ENCODE measurements around the gene FBRSL1.

The FBRSL1 gene

GRCh38 chr12:132545164-132545953 lies 55.4 kb downstream of the FBRSL1 start:
- DNase-seq, result no peak

DNA sequence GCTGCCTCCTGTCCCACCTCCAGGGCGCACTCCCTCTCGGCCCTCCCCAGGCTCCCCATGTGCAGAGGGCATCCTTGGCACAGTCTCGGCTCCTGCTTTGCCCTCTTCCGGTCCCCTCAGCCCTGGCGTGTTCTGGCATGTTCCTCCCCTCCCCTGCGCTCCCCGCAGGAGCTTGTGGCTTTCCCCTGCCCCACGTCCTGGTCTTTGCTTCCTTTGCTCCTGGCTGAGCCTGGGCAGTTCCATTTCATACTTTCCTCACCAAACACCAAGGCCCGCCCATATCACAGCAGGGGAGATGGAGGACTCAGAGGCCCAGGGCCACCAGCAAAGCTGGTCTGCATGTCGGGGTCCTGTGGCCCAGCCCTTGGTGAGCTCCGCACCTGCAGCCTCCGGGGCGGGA lies 56.0 kb downstream of the FBRSL1 start:
- DNase-seq, result no peak

DNA sequence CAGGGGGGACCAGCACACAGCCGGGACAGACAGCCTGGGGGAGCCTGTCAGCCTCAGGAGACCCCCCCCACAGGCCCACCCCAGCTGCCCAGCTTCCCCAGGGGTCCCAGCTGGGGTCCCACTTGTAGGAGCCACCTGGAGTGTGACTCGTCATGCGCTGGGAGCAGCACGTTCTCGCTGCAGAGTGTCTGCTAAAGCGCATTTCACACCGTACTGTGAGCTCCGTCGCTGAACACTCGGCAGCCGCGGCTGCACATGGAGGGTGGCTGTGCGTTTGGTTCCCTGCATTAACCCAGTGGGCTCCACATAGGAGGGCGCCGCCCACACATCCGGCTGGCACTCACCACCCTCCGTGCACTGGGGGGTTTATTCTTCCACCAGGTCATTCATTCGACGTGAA lies 56.7 kb downstream of the FBRSL1 start:
- DNase-seq, result no peak

DNA sequence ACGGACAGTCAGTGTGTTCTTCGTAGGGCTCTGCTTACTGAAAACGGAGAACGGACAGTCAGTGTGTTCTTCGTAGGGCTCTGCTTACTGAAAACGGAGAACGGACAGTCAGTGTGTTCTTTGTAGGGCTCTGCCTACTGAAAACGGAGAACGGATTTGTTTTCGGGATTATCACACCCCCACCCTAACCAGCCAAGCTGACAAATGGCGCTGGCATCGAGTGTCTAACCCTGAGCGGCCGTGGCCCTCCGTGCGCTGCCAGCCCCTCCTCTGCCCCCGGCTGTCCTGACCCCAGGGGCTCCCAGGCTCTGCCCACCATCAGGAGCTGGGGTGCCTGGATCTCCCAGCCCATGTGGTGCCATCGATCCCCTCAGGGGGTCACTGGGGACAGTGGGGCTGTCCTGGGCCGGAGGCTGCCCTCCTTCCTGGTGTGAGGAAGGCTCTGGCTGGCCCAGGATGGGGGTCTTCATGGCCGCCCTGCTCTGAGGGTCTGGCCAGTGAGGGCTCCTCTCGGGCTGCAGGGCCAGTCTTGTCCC lies 57.3 kb downstream of the FBRSL1 start:
- no peak for DNase-seq

DNA sequence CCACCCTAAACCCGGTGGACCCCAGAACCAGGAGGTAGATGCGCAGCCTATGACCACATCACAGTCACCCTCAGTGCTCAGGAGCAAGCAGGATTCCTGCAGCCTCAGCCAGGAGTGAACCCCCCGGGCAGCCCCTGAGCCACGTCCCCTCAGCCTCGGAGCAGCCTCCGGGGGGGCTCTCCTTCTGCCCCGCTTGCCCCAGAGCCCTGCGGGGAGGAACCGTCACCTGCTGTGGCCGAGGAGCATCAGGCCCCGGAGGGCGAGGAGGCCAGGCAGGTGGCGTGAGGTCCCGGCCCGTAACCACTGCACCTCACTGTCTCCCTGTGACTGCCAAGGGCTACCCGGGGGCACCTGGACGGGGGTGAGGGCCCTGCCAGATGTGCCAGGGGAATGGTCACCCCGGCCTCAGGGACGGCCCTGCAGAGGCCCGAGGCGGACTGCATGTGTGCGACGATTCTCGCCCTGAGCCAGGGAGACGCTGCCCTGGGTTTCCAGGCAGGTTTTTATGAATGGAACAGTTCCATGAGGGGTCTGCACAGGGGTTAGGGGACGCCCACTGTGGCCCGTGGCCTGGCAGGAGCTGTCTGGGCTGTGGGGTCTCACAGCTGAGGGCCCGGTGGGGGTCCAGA lies 58.6 kb downstream of the FBRSL1 start:
- no peak for DNase-seq

DNA sequence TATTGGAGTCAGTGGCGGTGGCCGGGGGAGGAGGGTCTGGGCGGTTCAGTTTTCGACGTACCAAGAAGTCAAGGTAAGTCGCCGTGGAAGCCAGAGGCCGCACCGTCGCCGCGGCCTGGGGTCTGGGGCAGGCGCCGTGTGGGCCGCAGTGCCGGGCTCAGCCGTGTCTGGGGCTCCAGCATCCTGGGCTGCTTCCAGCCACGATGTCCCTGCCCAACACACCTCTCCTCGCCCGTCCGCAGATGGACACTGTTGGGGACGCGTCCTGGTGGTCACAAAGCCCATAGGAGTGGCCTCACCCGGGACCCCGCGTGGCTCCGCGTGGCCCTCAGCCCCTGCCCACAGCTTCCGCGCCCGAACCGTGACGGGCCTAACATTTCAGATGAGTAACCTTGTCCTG lies 59.1 kb downstream of the FBRSL1 start:
- DNase-seq, result no peak

GRCh38 chr12:132550014-132550802 lies 60.3 kb downstream of the FBRSL1 start:
- DNase-seq, result no peak

DNA sequence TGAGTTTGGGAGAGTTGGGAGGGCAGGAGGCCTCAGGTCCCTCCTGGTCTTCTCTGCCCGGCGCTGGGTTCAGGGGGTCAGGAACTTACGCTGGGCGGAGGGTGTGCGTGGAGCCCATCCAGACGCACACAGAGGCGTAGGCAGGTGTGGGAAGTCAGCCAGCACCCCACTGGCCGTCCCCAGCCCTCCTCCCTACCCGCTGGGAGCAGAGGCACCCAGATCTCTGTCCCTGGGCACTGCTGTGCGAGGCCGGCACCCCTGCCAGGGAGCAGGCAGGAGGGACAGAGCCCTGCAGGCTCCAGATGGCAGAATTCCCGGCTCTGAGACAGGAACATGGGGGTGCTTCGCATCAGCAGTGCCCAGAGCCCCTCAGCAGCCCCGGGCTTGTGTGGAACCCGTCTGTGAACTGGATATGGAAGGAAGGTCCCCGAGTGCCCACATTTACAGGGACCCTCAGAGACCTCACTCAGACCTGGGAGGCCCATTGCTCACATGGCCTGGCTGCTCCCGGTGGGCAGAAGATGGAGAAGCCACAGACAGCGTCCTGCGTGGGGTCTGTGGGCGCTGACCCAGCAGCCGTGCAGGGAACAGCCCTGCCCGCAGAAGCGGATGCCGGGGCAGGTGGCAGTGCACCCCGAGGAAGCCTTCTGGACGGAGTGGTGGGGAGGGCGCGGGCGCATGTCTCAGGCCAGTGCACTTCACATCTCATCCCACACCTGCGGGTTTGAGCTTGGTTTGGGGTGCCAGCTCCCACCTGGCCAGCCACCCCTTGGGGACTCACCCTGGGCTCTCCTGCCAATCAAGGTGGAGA lies 61.1 kb downstream of the FBRSL1 start:
- DNase-seq, result no peak

DNA sequence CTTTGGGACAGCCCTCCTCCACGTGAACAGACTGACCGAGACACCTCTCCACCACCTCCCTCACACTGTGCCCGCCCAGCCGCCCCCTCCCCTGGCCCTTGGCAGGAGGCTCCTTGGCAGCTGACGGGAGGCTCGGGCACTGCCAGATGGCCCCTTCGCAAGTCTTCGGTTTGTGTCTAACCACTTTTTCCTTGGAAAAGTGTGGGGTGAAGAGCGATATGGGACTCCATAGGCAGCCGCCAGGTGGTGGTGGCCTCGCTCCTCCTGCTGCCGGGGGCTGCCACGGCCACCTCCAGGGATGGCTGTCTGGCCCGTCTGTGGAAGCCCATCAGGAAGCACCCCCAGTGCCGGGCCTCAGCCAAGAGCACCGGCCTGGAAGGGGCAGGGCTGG lies 61.7 kb downstream of the FBRSL1 start:
- no peak for DNase-seq

- DNase-seq, result peak; percentile 39
Observed at GRCh38 chr12:132554845-132555630, 65.1 kb downstream of the FBRSL1 start.

DNA sequence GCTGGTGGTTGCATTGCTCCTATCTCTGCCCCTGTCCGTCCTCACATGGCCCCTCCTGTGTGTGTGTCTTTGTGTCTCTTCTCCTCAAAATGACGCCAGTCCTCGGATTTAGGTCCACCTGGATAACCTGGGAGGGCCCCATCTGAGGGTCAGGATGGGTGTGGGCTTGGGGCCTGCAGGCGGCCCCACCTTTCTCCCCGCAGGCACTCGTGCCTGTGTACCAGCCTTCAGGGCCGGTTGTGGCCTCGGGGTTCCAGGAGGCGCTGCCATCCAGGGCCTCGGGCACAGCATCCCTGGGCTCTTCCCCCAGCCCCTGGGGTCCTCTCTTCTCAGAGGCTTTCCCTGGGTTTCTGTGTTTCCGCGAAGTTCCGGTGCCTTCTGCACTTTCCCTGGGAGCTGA lies 65.7 kb downstream of the FBRSL1 start:
- no peak for DNase-seq

DNA sequence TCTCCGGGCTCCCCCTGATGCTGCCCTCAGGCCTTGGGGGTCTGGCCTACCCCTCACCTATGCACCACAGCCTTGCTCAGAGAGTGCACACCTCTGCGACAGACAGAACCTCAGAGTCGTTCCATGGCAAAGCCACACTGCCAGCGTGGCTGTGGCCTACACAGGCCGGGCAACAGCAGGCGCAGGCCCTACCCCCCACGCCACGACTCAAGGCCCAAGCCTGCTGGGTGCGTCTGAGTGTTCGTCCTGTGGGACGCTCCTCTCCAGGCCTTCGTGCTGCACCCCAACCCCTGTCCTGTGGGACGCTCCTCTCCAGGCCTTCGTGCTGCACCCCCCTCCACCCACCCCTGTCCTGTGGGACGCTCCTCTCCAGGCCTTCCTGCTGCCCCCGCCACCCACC lies 66.3 kb downstream of the FBRSL1 start:
- DNase-seq, result no peak

- no peak for DNase-seq
Observed at GRCh38 chr12:132556801-132557200, 66.8 kb downstream of the FBRSL1 start.

DNA sequence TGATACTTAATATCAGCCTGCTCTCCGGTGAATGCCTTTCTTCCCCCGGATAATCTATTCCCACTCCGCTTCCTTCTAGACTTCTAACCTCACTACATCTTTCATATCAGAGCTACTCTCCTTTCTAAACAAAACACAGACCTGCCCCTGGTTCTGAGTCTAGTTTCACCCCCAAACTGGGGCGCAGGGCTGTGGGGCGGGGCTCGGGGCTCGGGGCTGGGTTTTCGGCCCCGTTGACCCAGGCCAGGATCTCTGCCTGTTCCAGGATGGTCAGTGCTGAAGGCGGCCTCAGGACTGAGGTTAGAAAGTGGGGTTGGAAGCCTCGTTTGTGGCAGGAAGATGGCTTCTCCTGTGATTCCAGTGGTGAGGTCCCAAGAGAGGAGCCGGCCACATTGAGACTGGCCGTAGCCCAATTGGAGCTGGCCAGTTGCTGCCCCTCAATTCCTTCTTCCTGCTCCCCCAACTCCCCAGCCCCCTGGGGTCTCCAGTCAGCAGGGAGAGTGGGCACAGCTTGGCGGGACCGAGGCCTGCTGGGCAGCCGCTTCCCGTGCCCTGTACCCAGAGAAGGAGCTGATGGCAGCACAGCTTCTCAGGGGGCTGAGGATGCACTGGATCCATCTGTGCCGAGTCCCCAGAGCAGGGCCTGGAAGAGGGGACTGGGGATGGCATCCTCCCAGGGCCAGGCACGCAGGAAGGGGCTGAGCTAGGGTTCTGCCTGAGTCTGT lies 67.5 kb downstream of the FBRSL1 start:
- DNase-seq, result no peak

DNA sequence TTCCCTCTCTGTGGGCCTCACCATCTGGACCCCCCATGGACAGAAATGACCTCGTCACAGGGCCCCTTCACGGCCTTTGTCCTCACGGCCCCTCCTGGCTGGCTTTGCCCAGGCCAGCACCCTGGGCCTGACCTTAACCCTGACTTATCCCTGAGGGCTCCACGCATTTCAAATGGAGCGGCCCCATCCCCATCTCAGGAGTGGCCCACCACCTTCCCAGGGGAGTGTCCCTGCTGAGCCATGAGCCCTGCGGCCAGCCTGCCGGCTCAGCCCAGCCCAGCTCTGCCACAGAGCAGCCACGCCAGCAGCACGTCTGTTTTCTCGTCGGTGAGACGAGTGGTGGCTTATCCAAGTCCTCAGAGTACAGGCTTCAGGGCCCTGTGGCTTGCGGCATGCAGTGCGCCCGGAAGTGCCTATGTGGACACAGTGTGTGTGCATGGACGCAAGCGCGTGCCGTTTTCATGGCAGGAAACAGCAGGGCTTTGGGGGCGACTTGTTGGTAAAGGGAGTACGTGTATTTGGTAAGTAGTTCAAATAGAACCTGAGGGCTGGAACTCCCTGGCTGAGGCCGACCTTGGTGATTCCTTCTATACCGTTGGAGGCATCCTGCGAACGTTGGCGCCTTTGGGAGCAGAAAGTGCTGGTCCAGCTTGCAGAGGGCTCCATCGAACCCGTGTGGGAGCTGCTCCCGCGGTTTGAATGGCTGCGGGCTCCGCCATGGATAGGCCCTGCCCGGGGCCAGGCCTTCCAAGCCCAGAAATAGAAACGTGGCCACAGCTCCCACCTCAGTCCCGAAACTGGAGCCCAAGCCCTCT lies 68.3 kb downstream of the FBRSL1 start:
- peak; percentile 30 for DNase-seq

DNA sequence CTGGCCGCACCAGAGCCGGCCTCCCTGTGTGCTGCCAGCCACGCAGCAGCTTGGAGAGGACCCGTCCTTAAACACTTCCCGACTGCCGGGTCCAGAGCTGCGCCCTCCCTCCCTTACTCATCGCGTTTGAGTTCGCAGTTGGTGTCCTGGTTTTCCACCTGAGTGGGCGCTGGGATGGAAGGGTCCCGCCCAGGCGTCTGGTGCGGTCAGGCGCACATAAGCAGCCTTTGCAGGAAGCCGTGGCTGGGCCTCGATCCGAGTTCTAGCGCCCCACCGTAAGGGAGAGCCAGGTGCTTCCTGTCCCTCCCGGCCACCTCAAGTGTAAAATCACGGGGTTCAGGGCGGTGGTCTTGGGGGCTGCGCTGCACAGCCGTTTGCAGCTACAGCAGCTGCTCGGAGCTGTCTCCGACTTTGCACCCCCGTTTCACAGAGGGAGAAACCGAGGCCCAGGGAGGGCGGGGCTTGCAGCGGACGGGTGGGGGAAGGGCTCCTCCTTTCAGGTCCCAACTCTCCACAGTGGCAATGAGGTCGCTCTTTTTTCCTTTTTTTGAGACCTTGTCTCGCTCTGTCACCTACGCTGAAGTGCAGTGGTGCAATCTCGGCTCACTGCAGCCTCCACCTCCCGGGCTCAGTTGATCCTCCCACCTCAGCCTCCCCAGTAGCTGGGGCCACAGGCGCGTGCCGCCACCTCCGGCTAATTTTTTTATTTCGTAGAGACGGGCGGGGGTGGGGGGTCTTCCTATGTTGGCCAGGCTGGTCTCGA lies 69.1 kb downstream of the FBRSL1 start:
- DNase-seq, result peak; percentile 20

DNA sequence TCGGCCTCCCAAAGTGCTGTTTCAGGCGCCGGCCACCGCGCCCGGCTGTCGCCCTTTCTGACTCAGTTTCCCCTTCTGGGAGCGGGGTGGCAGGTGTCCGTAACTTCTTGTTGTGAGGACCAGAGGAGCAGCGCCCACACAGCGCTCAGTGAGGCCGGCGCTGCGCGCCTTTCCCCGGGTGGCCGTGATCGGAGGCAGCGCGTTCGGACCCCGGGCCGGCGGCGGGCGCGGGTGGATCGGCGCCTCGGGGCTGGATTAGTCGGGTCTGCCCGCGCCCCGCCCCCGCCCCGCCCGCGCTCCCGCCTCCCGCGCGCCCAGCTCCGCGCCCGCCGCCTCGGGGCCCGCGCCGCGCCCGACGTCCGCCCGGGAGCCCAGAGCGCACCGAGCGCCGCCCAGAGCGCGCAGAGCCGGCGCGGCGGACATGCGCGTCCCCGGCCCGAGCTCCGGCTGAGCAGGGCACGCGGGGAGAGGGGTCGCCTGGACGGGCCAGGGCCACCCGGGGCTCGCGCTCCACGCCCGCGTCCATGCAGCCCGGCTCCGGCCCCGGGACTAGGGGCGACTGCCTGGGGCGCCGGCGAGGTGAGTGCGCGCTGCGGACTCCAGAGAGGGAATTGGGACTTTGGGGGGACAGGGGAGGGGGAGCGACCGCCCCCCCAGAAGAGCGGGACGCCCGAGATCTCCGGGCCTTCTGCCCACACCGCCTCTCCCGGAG lies 69.9 kb downstream of the FBRSL1 start:
- DNase-seq, result peak; percentile 71

- no peak for DNase-seq
Observed at GRCh38 chr12:132560364-132560613, 70.3 kb downstream of the FBRSL1 start.
